Measurements from ENCODE around the gene SETDB1.

SETDB1 gene

DNA sequence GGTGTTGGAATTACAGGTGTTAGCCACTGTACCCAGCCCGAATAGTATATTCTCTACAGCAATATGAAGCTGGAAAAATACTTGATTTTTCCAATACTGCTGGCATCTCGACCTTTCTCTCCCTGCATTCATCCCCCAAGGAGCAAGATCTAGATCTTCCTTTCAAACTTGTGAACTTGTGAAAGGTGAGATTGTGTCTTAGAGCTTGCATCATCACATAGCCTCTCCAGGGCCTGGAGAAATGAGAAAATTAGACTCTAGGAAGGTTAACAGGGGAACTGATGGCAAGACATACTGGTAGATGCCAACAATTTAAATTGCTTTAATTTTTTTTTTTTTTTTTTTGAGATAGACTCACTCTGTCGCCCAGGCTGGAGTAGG lies 84.2 kb downstream of the SETDB1 start:
- H3K36me3 Mint-ChIP-seq (ENCODE audit: low read depth): peaks cover 15% of the 10 kb centered on the region
- H3K4me3 Mint-ChIP-seq: no peak overlapping the region
- peaks cover 44% of the 10 kb centered on the region for H3K4me1 Mint-ChIP-seq (ENCODE audit: low read depth)
- H3K27me3 Mint-ChIP-seq (ENCODE audit: low read depth): no peaks in the 10 kb centered on the region
- H3K9me3 Mint-ChIP-seq: no peaks in the 10 kb centered on the region
- no peak overlapping the region for H3K27ac Mint-ChIP-seq

DNA sequence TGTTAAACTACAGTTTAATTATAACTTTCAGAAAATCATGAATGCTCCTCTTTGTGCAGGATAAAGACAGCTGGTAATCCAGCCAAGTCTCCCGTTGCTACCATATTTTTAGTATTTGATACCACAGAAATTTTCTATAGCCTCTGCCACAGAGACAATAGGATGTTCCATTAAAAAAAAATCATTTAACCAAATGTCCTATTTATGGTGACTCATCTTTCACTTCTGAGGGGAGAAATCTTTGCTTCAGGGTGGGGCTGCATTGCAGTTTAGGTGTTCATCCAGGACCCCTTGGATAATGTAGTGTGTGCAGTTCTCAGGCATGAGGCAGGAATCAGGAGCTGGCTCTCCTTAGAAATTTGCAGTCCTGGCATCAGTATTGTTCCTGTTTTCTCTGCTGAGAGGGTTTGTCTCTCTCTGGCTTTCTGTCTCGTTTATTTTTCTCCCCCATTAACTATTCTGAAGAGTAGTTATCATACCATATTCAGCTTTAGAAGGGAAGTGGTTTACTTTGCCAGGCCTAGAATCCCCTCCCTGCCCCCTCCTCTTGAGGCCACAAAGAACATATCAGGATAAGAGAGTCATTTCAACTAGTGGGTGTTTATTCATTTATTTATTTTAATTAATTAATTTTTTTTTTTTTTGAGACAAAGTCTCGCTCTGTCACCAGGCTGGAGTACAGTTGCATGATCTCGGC lies 85.1 kb downstream of the SETDB1 start:
- Mint-ChIP-seq H3K27me3 (ENCODE audit: low read depth) (no peaks in the 10 kb centered on the region), H3K9me3 (no peaks in the 10 kb centered on the region), H3K4me1 (ENCODE audit: low read depth) (peaks cover 36% of the 10 kb centered on the region), H3K27ac (no peak overlapping the region), H3K4me3 (no peak overlapping the region), H3K36me3 (ENCODE audit: low read depth) (peaks cover 15% of the 10 kb centered on the region)

DNA sequence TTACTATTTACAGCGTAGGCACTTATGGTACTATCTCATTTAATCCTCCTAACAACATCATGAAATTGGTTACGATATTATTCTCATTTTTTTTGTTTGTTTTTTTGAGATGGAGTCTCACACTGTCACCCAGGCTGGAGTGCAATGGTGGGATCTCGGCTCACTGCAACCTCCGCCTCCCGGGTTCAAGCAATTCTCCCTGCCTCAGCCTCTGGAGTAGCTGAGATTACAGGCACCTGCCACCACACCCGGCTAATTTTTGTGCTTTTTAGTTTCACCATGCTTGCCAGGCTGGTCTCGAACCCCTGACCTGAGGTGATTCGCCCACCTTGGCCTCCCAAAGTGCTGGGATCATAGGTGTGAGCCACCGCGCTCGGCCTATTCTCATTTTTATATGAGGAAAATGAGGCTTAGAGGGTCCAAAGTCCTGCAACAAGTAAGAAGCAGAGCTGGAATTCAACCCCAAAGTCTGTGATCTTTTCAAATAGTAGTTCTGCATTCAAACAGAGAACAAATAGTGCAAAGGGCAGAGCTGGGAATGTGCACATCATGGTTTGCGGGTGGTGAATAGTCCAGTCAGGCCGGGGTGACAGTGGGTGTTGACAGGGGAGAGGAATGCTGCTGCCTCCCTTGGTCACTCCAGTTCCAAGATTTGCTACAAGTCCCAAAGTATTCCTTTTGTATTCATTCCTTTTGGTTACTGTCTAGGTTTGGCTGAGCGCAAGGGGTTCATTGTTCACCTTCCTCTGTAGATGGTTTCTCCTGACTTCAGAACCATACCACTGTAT lies 86.7 kb downstream of the SETDB1 start:
- peaks cover 22% of the 10 kb centered on the region for H3K4me1 Mint-ChIP-seq (ENCODE audit: low read depth)
- no peak overlapping the region for H3K27ac Mint-ChIP-seq

DNA sequence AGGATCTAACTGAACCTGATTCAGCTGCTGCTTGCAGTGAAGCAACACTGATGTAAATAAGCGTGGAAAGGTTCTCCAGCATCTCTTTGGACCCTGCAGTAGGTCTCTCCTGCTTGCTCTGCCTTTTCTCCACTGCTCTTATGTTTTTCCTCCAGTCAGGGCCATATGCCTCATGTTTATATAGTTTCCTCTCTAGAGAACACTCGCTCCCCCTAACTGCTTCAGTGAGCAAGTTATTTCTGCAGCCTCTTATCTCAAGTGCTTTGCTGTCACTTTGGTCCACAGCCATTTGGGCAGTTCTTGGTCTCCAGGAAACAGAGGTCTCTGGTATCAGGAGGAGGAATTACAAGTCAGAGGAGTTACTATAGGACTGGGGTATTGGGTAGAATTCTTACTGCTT lies 87.4 kb downstream of the SETDB1 start:
- H3K27me3 Mint-ChIP-seq (ENCODE audit: low read depth): no peaks in the 10 kb centered on the region
- H3K9me3 Mint-ChIP-seq: no peaks in the 10 kb centered on the region
- no peak overlapping the region for H3K27ac Mint-ChIP-seq
- no peak overlapping the region for H3K4me3 Mint-ChIP-seq
- peaks cover 17% of the 10 kb centered on the region for H3K4me1 Mint-ChIP-seq (ENCODE audit: low read depth)
- peaks cover 20% of the 10 kb centered on the region for H3K36me3 Mint-ChIP-seq (ENCODE audit: low read depth)

More for the DNA sequence above, 86.7 kb downstream of the SETDB1 start:
- Mint-ChIP-seq H3K9me3 (no peaks in the 10 kb centered on the region), H3K4me3 (no peak overlapping the region), H3K36me3 (ENCODE audit: low read depth) (peaks cover 17% of the 10 kb centered on the region), H3K27me3 (ENCODE audit: low read depth) (no peaks in the 10 kb centered on the region)

Data from T-helper 1 cell treated with Interleukin-12 subunit alpha and Interleukin-12 subunit beta and Interleukin-4 antibody, amounts not matched to agents 30 μg/mL and 1 μg/mL, for 36 hours (primary cell).